Stimulated activated CD4-positive, alpha-beta T cell treated with anti-CD3 and anti-CD28 coated beads, Interleukin-1b, Interleukin-23, amount 100 ng/mL, for 4 hours (primary cell): ENCODE results near the gene NPC1L1.

ENCODE experiments used
- DNase-seq, 2 donors: peaks; one replicate each; pipeline ENCODE4 v3.0.0-alpha.2; 2020; ENCODE audit warnings: low read depth in 2 of 2

NPC1L1 gene

GRCh38 chr7:44541028-44541869, at the start of gene NPC1L1:
NPC1L1 (minus strand) TSS chr7:44541330; CDS start chr7:44541259, 71 bp downstream.
- no peak for DNase-seq

- DNase-seq: no peak
These were observed 49.8 kb upstream of the NPC1L1 start for GRCh38 chr7:44590910-44591309.

GRCh38 chr7:44587843-44588711, 46.9 kb upstream of the NPC1L1 start:
- peak in 1 of 2 donors; percentile 59 for DNase-seq

GRCh38 chr7:44583146-44583865, 42.2 kb upstream of the NPC1L1 start:
- DNase-seq: no peak

GRCh38 chr7:44581879-44582603, 40.9 kb upstream of the NPC1L1 start, which contains the start of gene TMED4:
TMED4 (minus strand) TSS chr7:44582231; CDS start chr7:44582206, 25 bp downstream.
- peak; percentile 100 for DNase-seq

GRCh38 chr7:44580945-44581878, 40.1 kb upstream of the NPC1L1 start:
- DNase-seq: peak in 1 of 2 donors; percentile 18

GRCh38 chr7:44576228-44576627, 35.1 kb upstream of the NPC1L1 start:
- DNase-seq: no peak

- DNase-seq: no peak
These were observed 33.9 kb upstream of the NPC1L1 start for GRCh38 chr7:44575054-44575453.

GRCh38 chr7:44574287-44574872, 33.2 kb upstream of the NPC1L1 start:
- DNase-seq: no peak

GRCh38 chr7:44573464-44574286, 32.5 kb upstream of the NPC1L1 start, which contains the start of gene DDX56:
DDX56 (minus strand) TSS chr7:44573908; CDS start chr7:44573895, 13 bp downstream.
- DNase-seq: peak; percentile 87 to 89

GRCh38 chr7:44572771-44573170, 31.6 kb upstream of the NPC1L1 start:
- no peak for DNase-seq

- DNase-seq: no peak
These were observed 28.8 kb upstream of the NPC1L1 start for GRCh38 chr7:44569959-44570358.

- no peak for DNase-seq
These were observed 27.8 kb upstream of the NPC1L1 start for GRCh38 chr7:44568771-44569560.

- DNase-seq: no peak
These were observed 26.8 kb upstream of the NPC1L1 start for GRCh38 chr7:44567884-44568283.

GRCh38 chr7:44566680-44567079, 25.6 kb upstream of the NPC1L1 start:
- no peak for DNase-seq

GRCh38 chr7:44565795-44566559, 24.8 kb upstream of the NPC1L1 start:
- DNase-seq: no peak
